ENCODE data around the gene BMP15. TPM values are rescaled to one million over a fixed set of nuclear protein-coding genes. Genes with fewer than 3 reads are reported as not detected.

Gene BMP15
- total RNA-seq, 1 experiment from 2014 or later = not detected

DNA sequence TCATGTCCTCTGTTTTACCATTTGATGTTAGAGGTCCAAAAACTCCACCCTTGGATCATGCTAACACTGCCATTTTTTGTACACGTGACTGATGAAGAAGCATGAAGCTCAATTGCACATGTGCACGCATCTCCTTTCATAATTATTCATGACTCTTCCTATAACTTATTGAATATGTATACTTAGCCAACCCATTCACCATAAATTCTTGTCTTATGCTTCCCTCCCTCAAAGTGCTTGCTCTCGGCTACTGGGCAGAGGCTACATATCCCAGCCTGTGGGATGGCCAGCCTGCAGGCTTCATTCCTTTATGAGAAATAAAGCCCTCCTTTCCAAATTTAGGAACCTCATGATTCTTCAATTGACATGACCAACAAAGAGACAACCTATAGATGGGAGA lies 17.5 kb upstream of the BMP15 start:
- no peak overlapping the region for H4K8ac ChIP-seq (replicated peaks; ENCODE audit: insufficient read length, low read depth, low read length)
- peaks cover 69 to 73% of the 10 kb centered on the region in 2 experiments for H3K9me3 Mint-ChIP-seq
- H3K27me3 ChIP-seq (ENCODE audit: insufficient read depth, low read length) = no peaks in the 10 kb centered on the region

More for the DNA sequence above, 17.5 kb upstream of the BMP15 start:
- no peak overlapping the region for H2BK12ac ChIP-seq (ENCODE audit: insufficient read length, low read depth, low read length)
- no peaks in the 10 kb centered on the region for H3K23me2 ChIP-seq (ENCODE audit: insufficient read length, low read depth, low read length, poor library complexity, severe bottlenecking)
- no peak overlapping the region for H3K23ac ChIP-seq (ENCODE audit: insufficient read length, low read depth, low read length)
- H3K27ac ChIP-seq (ENCODE audit: insufficient read length, low read depth, low read length) = no peak overlapping the region
- no peak overlapping the region for H3K4ac ChIP-seq (ENCODE audit: low read depth, low read length)
- Mint-ChIP-seq H3K27me3 (ENCODE audit: low read depth) (no peaks in the 10 kb centered on the region; the same call in 1 of the 2 replicates), H3K27ac (no peak overlapping the region), H3K4me3 (no peak overlapping the region), H3K36me3 (ENCODE audit: insufficient read depth in 1 of 3, low read depth in 3 of 3) (peaks cover 0 to 3% (median 0%) of the 10 kb centered on the region in 3 experiments; a peak in 1 of 7 replicates), H3K4me1 (no peaks in the 10 kb centered on the region)
- no peak for DNase-seq
- no peak overlapping the region for H2BK20ac ChIP-seq (ENCODE audit: low read depth, low read length, poor library complexity, severe bottlenecking)
- no peak overlapping the region for H2BK5ac ChIP-seq (ENCODE audit: insufficient read length, low read length)
- H3T11ph ChIP-seq (ENCODE audit: low read length) = no peak overlapping the region
- no peak overlapping the region for H3K9ac ChIP-seq (ENCODE audit: extremely low read depth, insufficient read length, low read length)
- no peak overlapping the region for H2BK120ac ChIP-seq (ENCODE audit: low read depth, low read length, poor library complexity, severe bottlenecking)
- H3K14ac ChIP-seq (ENCODE audit: insufficient read depth, low read length) = no peak overlapping the region
- H3K56ac ChIP-seq (ENCODE audit: insufficient read length, low read depth, low read length) = no peak overlapping the region
- H4K20me1 ChIP-seq (ENCODE audit: control insufficient read depth, insufficient read depth, insufficient read length) = peaks cover 2% of the 10 kb centered on the region
- WGBS (ENCODE audit: extremely low coverage, insufficient read length, low lambda C conversion rate) = no CpG with 5 or more reads among the region's 3 CpGs
- H3K79me1 ChIP-seq (ENCODE audit: insufficient read depth, low read depth, low read length, poor library complexity, severe bottlenecking) = no peaks in the 10 kb centered on the region
- H4K91ac ChIP-seq (ENCODE audit: insufficient read length, low read depth, low read length) = no peak overlapping the region
- H3K4me1 ChIP-seq (ENCODE audit: insufficient read depth, low read length) = no peaks in the 10 kb centered on the region
- H2AFZ ChIP-seq (ENCODE audit: low read length) = no peak overlapping the region
- no peaks in the 10 kb centered on the region for H3K79me2 ChIP-seq (ENCODE audit: insufficient read depth, low read length)
- H3K18ac ChIP-seq (ENCODE audit: insufficient read length, low read depth, low read length) = no peak overlapping the region
- no peak overlapping the region for H2BK15ac ChIP-seq (ENCODE audit: low read depth, low read length)
- H2AK5ac ChIP-seq (ENCODE audit: insufficient read length, low read length) = no peak overlapping the region
- H3K9me3 ChIP-seq (ENCODE audit: control insufficient read depth, low read depth, low read length) = no peaks in the 10 kb centered on the region
- TF ChIP-seq, protein P1, sequence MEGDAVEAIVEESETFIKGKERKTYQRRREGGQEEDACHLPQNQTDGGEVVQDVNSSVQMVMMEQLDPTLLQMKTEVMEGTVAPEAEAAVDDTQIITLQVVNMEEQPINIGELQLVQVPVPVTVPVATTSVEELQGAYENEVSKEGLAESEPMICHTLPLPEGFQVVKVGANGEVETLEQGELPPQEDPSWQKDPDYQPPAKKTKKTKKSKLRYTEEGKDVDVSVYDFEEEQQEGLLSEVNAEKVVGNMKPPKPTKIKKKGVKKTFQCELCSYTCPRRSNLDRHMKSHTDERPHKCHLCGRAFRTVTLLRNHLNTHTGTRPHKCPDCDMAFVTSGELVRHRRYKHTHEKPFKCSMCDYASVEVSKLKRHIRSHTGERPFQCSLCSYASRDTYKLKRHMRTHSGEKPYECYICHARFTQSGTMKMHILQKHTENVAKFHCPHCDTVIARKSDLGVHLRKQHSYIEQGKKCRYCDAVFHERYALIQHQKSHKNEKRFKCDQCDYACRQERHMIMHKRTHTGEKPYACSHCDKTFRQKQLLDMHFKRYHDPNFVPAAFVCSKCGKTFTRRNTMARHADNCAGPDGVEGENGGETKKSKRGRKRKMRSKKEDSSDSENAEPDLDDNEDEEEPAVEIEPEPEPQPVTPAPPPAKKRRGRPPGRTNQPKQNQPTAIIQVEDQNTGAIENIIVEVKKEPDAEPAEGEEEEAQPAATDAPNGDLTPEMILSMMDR (conservative IDR thresholded peaks at IDR 0.05) = no peak
- no peak overlapping the region for H3K4me2 ChIP-seq (ENCODE audit: insufficient read depth, insufficient read length, low read length)
- no peak overlapping the region for H4K5ac ChIP-seq (ENCODE audit: insufficient read length, low read depth, low read length)
